Endothelial cell (in vitro differentiated cells): Measurements from ENCODE around the gene MS4A6E. TPM values are rescaled to one million over a fixed set of nuclear protein-coding genes. Genes with fewer than 3 reads are reported as not detected.

Experiments
- DNase-seq: peaks from one replicate; pipeline ENCODE4 v3.0.0; 2021; ENCODE audit warnings: low spot score
- H3K27ac Mint-ChIP-seq: one replicate; pipeline ENCODE4 v1.8.0; 2021; ENCODE audit warnings: mixed read lengths, inconsistent platforms; ENCODE audit not compliant: unreplicated experiment
- H3K27me3 Mint-ChIP-seq: one replicate; pipeline ENCODE4 v1.8.0; 2021; ENCODE audit warnings: mild to moderate bottlenecking, moderate library complexity, mixed read lengths, inconsistent platforms; ENCODE audit not compliant: unreplicated experiment
- H3K36me3 Mint-ChIP-seq: one replicate; pipeline ENCODE4 v1.8.0; 2021; ENCODE audit warnings: mild to moderate bottlenecking, low read depth, mixed read lengths, inconsistent platforms; ENCODE audit not compliant: unreplicated experiment
- H3K4me1 Mint-ChIP-seq: one replicate; pipeline ENCODE4 v1.8.0; 2021; ENCODE audit warnings: mild to moderate bottlenecking, mixed read lengths, inconsistent platforms; ENCODE audit not compliant: unreplicated experiment
- H3K4me3 Mint-ChIP-seq: one replicate; pipeline ENCODE4 v1.8.0; 2021; ENCODE audit warnings: mild to moderate bottlenecking, mixed read lengths, inconsistent platforms; ENCODE audit not compliant: unreplicated experiment
- H3K9me3 Mint-ChIP-seq: one replicate; pipeline ENCODE4 v1.8.0; 2021; ENCODE audit warnings: mixed read lengths, inconsistent platforms; ENCODE audit not compliant: unreplicated experiment
- CTCF ChIP-seq: fragments of 200-600 bp; sonication (generic); IDR thresholded peaks from one replicate; pipeline ENCODE4 v1.5.0; 2021; ENCODE audit warnings: antibody characterized with exemption; ENCODE audit not compliant: unreplicated experiment
- total RNA-seq: library from RNA; stranded (reverse); fragmentation: NEBNext Ultra II Directional; extraction: Animal tissue kit (Norgen Biotek cat#: 25700); gene quantifications from one replicate; pipeline ENCODE4 v1.2.1, GENCODE V29; 2021; ENCODE audit not compliant: unreplicated experiment

Gene MS4A6E
- total RNA-seq, 1 donor from 2014 or later = not detected

GRCh38 chr11:60343094-60343704 lies 16.1 kb downstream of the MS4A6E start:
- Mint-ChIP-seq H3K9me3 (no peaks in the 10 kb centered on the region), H3K27ac (no peak overlapping the region), H3K4me1 (peaks cover 8% of the 10 kb centered on the region), H3K4me3 (no peak overlapping the region), H3K36me3 (no peaks in the 10 kb centered on the region), H3K27me3 (no peaks in the 10 kb centered on the region)
- no peak for DNase-seq
- peak; percentile 82 for TF ChIP-seq CTCF

- no peak overlapping the region for H3K27ac Mint-ChIP-seq
- no peak overlapping the region for H3K4me3 Mint-ChIP-seq
- H3K27me3 Mint-ChIP-seq = no peaks in the 10 kb centered on the region
- TF ChIP-seq CTCF = no peak
- H3K4me1 Mint-ChIP-seq = peaks cover 9% of the 10 kb centered on the region
- no peaks in the 10 kb centered on the region for H3K36me3 Mint-ChIP-seq
- no peak for DNase-seq
- H3K9me3 Mint-ChIP-seq = no peaks in the 10 kb centered on the region
Observed at GRCh38 chr11:60344146-60344545, 17.1 kb downstream of the MS4A6E start.

GRCh38 chr11:60345489-60345888 lies 18.4 kb downstream of the MS4A6E start:
- no peaks in the 10 kb centered on the region for H3K36me3 Mint-ChIP-seq
- no peak overlapping the region for H3K4me3 Mint-ChIP-seq
- no peak for TF ChIP-seq CTCF
- no peak overlapping the region for H3K27ac Mint-ChIP-seq
- DNase-seq = peak; percentile 34
- H3K4me1 Mint-ChIP-seq = peaks cover 9% of the 10 kb centered on the region
- no peaks in the 10 kb centered on the region for H3K27me3 Mint-ChIP-seq
- no peaks in the 10 kb centered on the region for H3K9me3 Mint-ChIP-seq

GRCh38 chr11:60347084-60347797 lies 20.2 kb downstream of the MS4A6E start:
- H3K36me3 Mint-ChIP-seq = no peaks in the 10 kb centered on the region

More at GRCh38 chr11:60347084-60347797, 20.2 kb downstream of the MS4A6E start:
- Mint-ChIP-seq H3K9me3 (no peaks in the 10 kb centered on the region), H3K27ac (no peak overlapping the region), H3K4me3 (no peak overlapping the region), H3K27me3 (no peaks in the 10 kb centered on the region), H3K4me1 (peaks cover 9% of the 10 kb centered on the region)
- no peak for DNase-seq
- no peak for TF ChIP-seq CTCF
